COLO829 (cell line): ENCODE data around the gene RNF115.
"Not testable (repeated sequence)": the region's sequence is repeated elsewhere in the genome, so short reads cannot be mapped to it uniquely, and the experiment has no call there.

Source experiments
- DNase-seq: peaks from one replicate; pipeline ENCODE4 v3.0.0; 2012; ENCODE audit warnings: low spot score

RNF115 gene

GRCh38 chr1:145827966-145828365 is 4.1 kb upstream of the RNF115 start:
- no peak for DNase-seq

- no peak for DNase-seq
Observed at GRCh38 chr1:145826030-145826429, 2.1 kb upstream of the RNF115 start.

GRCh38 chr1:145824499-145824842 is 576 bp upstream of the RNF115 start:
- DNase-seq: no peak

- DNase-seq: not testable (repeated sequence)
Observed at GRCh38 chr1:145822779-145823331, 1.0 kb downstream of the RNF115 start.

GRCh38 chr1:145818095-145818494 is 5.8 kb downstream of the RNF115 start:
- not testable (repeated sequence) for DNase-seq

GRCh38 chr1:145812977-145813810 is 10.7 kb downstream of the RNF115 start:
- DNase-seq: not testable (repeated sequence)

GRCh38 chr1:145806844-145807243 is 17.1 kb downstream of the RNF115 start:
- DNase-seq: no peak

GRCh38 chr1:145806408-145806807 is 17.5 kb downstream of the RNF115 start:
- DNase-seq: no peak

GRCh38 chr1:145805057-145805456 is 18.8 kb downstream of the RNF115 start:
- no peak for DNase-seq

GRCh38 chr1:145804235-145805045 is 19.5 kb downstream of the RNF115 start:
- no peak for DNase-seq

GRCh38 chr1:145799806-145800205 is 24.1 kb downstream of the RNF115 start:
- no peak for DNase-seq

GRCh38 chr1:145796753-145797152 is 27.1 kb downstream of the RNF115 start:
- DNase-seq: no peak

- DNase-seq: no peak
Observed at GRCh38 chr1:145795257-145795881, 28.5 kb downstream of the RNF115 start.

GRCh38 chr1:145792484-145792883 is 31.4 kb downstream of the RNF115 start:
- no peak for DNase-seq

- not testable (repeated sequence) for DNase-seq
Observed at GRCh38 chr1:145791860-145792259, 32.0 kb downstream of the RNF115 start.

- no peak for DNase-seq
Observed at GRCh38 chr1:145788580-145788979, 35.3 kb downstream of the RNF115 start.

GRCh38 chr1:145786271-145786670 is 37.6 kb downstream of the RNF115 start:
- DNase-seq: no peak

- DNase-seq: no peak
Observed at GRCh38 chr1:145785547-145785946, 38.3 kb downstream of the RNF115 start.

- no peak for DNase-seq
Observed at GRCh38 chr1:145784409-145784808, 39.5 kb downstream of the RNF115 start.

GRCh38 chr1:145782272-145783099 is 41.4 kb downstream of the RNF115 start:
- DNase-seq: no peak

GRCh38 chr1:145778146-145778540 is 45.8 kb downstream of the RNF115 start:
- no peak for DNase-seq
